Astrocyte (in vitro differentiated cells and primary cell): ENCODE data around the gene ASGR1.
"Not testable (repeated sequence)": the region's sequence is repeated elsewhere in the genome, so short reads cannot be mapped to it uniquely, and the experiment has no call there.

ENCODE experiments used
- CTCF ChIP-seq: IDR thresholded peaks from 2 replicates; pipeline ENCODE4 v1.5.1; 2011; ENCODE audit warnings: low read depth, mild to moderate bottlenecking, inconsistent platforms, low read length, moderate library complexity; ENCODE audit not compliant: insufficient read depth
- EZH2 ChIP-seq: IDR thresholded peaks from 2 replicates; pipeline ENCODE4 v1.6.1; 2012; ENCODE audit warnings: mild to moderate bottlenecking, low read length, inconsistent platforms; ENCODE audit not compliant: insufficient read depth

GRCh38 chr17:7127501-7127900 lies 51.7 kb downstream of the ASGR1 start:
- not testable (repeated sequence) for TF ChIP-seq EZH2, CTCF
